NCI-H774 (cell line): ENCODE measurements around the gene PROSER3.
A peak's percentile ranks its signal among the peaks of the same experiment; 100 is the strongest.

Experiments
- DNase-seq: peaks from one replicate; lab custom pipeline; 2025; lab: John Stamatoyannopoulos, UW

Gene PROSER3

DNA sequence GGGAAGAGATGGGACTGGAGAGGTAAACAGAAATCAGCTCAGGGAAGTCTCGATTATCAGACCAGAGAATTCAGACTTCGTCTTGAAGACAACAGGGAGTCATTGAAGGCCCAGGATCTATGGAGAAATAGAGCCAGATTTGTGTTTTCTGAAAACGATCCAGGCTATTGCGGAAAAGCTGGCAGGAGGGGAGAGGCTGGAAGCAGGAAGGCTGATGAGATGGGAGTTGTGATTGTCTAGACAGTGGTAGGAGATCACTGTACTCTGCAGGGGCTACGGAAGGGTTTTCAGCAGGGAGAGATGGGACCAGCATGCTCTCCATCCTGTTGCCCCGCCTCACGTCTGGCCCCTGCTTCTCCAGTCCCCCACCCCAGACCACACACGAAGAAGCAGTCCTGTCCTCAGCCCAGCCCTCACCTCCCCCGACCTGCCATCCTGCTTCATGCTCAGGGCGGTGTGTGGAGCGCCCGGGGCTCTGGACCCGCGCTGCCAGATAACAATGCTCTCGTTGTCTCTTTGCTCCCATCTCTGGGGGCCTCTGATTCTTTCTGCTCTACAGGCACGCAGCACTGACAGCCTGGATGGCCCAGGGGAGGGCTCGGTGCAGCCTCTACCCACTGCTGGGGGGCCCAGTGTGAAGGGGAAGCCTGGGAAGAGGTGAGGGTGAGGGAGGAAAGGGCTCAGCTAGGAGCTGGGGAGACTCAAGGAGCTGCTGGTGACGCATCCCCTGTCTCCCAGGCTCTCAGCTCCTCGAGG, 19.3 kb downstream of the PROSER3 start:
- DNase-seq = no peak

DNA sequence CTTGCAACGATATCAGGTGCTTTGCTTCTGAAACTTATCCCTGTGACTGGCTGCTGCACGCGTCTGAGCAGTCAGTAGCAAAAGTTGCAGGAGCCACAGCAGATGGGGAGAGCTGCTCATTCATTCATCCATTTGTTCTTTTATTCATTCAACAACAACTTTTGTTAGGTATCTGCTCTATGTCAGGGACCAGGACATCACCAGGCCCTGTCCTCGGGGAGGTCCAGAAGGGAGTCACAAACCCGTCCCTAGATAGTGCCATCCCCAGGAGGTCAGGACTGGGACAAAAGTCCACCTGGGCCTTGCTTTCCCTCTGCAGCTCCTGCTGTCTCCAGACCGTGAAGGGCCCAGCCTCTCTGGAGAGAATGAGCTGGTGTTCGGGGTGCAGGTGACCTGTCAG, 20.0 kb downstream of the PROSER3 start:
- no peak for DNase-seq

DNA sequence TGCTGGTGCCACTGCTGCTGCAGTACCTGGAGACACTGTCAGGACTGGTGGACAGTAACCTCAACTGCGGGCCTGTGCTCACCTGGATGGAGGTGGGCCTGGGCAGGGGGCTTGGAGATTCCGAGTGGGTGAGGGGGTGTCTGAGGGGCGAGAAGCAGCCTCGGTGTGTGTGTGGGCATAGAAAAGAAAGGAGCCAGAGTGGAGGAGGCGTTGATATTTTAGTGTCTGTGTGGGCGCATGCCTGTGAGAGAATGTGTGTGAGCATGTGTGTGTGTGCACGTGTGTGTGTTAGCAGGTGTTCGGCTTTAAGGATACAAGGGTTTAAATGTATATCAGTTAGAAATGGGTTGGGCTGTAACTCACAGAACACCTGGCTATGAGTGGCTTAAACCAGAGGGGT, 21.1 kb downstream of the PROSER3 start:
- no peak for DNase-seq

- no peak for DNase-seq
Measured at GRCh38 chr19:35780058-35780457, 22.1 kb downstream of the PROSER3 start.

DNA sequence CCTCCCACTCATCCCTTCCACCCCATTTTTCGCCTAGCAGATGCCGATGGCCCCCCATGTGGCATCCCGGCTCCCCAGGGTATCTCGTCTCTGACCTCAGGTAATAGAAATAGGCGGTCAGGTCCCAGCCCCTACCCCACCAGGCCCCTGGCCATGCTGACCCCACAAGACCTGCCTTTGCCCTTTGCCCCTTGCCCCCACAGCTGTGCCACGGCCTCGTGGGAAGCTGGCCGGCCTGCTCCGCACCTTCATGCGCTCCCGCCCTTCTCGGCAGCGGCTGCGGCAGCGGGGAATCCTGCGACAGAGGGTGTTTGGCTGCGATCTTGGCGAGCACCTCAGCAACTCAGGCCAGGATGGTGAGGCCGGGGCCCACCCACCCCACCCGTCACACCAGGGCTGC, 22.7 kb downstream of the PROSER3 start:
- no peak for DNase-seq

GRCh38 chr19:35781650-35782049, 23.7 kb downstream of the PROSER3 start:
- DNase-seq = no peak

DNA sequence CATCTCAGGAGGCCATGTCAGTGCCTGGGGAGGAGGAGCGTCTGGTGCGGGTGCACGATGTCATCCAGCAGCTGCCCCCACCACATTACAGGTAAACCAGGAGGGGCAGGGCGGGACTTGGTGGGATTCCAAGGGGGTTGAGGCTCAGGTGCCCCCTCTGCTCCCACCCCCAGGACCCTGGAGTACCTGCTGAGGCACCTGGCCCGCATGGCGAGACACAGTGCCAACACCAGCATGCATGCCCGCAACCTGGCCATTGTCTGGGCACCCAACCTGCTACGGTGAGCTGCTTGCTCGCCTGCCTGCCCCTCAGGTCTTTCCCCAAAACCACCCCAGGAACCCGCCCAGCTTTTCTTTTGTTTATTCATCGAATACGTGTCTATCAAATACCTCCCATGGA, 24.6 kb downstream of the PROSER3 start:
- no peak for DNase-seq

DNA sequence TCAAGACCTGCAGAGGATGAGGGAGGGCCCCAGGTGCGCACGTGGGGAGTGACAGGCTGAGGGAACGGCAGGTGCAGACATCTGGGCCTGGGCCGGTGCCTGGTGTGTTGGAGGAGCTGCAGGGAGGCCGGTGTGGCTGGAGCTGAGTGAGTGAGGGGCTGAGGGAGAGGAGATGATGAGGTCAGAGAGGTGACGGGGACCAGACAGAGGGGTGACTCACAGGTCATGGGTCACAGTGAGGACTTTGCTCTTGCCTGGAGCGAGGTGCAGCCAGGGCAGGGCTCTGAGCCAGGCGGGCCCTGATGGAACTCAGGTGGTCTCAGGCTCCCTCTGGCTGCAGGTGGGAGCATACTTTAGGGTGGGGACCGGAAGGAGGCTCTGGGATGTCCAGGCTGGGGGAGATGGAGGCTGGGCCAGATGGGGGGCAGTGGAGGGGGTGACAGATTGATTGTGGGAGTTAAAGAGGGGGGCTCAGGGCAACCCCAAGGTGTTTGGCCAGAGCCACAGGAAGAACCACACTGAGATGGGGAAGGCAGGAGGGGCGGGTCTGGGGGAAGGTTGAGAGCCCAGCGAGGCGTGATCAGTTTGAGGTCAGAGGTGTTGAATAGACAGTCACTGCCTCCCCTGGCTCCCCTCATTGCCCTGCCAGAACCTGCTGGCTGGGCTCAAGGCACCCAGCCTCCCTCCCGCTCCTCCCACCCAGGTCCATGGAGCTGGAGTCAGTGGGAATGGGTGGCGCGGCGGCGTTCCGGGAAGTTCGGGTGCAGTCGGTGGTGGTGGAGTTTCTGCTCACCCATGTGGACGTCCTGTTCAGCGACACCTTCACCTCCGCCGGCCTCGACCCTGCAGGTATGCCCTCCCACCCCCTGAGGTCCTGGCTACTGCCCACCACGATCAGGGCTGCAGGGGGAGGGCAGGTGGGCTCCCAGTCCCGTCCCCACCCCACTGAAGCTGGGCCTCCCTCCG, 25.8 kb downstream of the PROSER3 start:
- no peak for DNase-seq

GRCh38 chr19:35784503-35785338, 26.7 kb downstream of the PROSER3 start:
- no peak for DNase-seq

GRCh38 chr19:35785339-35785627, 27.3 kb downstream of the PROSER3 start:
- no peak for DNase-seq

- no peak for DNase-seq
Measured at GRCh38 chr19:35786299-35787160, 28.6 kb downstream of the PROSER3 start.

DNA sequence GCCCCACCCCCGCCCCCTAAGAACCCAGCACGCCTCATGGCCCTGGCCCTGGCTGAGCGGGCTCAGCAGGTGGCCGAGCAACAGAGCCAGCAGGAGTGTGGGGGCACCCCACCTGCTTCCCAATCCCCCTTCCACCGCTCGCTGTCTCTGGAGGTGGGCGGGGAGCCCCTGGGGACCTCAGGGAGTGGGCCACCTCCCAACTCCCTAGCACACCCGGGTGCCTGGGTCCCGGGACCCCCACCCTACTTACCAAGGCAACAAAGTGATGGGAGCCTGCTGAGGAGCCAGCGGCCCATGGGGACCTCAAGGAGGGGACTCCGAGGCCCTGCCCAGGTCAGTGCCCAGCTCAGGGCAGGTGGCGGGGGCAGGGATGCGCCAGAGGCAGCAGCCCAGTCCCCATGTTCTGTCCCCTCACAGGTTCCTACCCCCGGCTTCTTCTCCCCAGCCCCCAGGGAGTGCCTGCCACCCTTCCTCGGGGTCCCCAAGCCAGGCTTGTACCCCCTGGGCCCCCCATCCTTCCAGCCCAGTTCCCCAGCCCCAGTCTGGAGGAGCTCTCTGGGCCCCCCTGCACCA, 29.3 kb downstream of the PROSER3 start:
- DNase-seq = no peak

- DNase-seq = no peak
Measured at GRCh38 chr19:35788205-35788960, 30.4 kb downstream of the PROSER3 start.

- no peak for DNase-seq
Measured at GRCh38 chr19:35789195-35789977, 31.4 kb downstream of the PROSER3 start.

DNA sequence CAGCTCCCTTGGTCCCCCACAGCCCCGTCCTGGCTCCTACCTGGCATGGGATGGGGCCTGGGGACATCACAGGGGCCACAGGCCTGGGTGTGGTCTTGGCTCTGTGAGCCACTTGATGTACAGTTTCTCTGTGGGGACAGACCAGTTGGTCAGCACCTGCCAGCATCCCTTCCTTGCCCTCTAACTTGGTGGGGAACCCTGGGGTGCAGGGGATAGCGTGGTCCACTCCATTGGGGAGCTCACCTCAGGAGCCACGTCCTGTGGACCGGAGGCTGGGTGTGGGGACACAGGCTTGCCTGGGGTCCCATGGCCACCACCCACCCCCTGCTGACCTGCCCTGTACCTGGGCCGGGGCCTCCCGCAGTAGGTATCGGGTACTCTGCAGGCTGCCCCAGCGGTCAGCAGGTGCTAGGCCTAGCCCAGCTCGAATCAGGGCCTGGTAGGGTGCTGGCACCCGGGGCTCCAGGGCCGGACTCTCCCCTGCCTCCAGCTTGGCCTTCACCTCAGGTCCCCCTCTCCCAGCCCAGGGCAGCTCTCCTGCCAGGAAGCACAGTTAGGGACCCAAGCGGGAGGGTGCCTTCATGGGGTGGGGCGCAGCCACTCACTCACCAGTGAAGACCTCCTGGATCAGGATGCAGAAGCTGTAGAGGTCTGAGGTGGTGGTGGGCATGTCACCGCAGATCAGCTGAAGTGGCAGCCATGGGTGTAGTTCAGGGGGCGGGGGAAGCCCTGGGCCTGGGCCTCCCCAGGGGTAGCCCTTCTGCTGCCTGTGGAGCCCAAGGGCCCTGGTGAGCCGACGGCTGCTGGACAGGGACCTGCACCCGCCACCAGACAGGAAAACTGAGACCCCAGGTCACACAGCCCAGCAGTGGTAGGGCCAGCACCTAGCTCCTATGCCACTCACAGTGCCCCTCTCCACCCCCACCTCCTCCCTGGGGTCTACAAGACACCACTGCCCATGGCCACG, 32.3 kb downstream of the PROSER3 start:
- DNase-seq = no peak

GRCh38 chr19:35790981-35791813, 33.2 kb downstream of the PROSER3 start:
- DNase-seq = peak; percentile 23

GRCh38 chr19:35791814-35792279, 33.9 kb downstream of the PROSER3 start:
- no peak for DNase-seq
